Measurements from ENCODE around the gene CCDC85C.

CCDC85C gene

DNA sequence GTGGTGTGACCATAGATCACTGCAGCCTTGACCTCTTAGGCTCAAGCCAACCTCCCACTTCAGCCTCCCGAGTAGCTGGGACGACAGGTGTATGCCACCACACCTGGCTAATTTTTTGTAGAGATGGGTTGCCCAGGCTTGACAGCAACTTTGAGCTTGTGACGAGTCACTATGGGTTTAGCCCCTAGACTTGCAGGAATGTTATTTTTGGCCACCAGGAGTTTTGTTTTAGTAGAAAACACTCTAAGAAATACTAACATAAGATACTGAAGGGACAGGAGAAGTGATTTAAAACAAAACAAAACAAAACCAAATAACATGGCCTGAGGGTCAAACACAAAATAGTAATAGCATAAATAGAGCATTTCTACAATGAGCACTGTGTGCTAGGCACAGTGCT is 149.8 kb downstream of the CCDC85C start:
- H3K4me3 ChIP-seq (ENCODE audit: low read depth, low read length): no peak overlapping the region

DNA sequence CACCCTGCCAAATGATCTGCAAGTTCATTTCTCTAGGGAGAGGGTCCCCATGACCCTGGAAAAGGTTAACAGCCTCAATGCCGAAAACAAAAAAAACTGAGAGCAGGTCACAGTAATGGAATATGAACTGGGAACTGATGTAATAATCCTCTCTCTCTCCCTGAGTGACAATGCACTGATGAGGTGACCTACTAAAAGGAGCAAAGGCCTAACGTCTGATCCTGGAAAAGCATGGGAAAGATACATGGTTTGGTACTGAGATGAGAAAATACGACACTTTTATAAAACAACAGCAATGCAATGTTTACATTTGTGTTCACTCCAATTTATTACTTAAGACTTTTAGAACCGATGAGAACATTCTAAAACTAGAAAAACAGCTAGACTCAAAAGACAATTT is 151.0 kb downstream of the CCDC85C start:
- no peak overlapping the region for H3K4me3 ChIP-seq (ENCODE audit: low read depth, low read length)

DNA sequence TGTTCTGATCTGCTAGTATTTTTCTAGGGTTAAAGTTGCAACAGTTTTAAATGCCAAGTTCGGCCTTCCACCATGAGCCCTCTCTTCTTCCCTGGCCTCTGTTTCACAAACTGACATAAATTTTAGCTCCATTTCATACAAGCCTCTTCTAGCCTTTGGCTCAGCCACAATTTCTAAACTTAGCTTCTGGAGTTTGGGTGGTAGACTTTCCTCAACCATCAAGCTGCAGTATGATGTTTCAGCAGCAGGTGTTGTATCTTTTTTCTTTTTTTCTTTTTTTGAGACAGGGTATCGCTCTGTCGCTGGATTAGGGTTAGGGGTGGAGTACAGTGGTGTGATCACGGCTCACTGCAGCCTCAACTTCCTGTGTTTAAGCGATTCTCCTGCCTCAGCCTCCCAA is 152.8 kb downstream of the CCDC85C start:
- H3K4me3 ChIP-seq (ENCODE audit: low read depth, low read length): no peak overlapping the region

DNA sequence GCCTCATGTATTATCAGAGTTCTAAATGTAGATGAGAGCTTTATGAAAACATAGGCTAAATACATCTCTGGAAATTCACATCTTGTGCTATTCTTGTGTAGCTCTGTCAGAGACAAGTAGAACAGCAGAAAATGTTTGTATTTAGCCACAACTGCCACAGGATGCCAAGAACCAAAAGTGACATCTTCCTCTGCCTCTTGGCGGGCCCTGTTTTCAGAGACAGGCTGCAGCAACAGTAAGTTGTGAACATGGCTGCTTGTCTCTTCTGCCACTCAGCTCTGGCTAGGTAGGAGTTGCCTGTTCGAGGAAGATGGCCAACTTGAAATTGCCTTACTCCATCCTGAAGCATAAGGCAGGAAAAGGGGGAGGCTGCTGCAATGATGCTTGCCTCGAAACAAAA is 153.7 kb downstream of the CCDC85C start:
- no peak overlapping the region for H3K4me3 ChIP-seq (ENCODE audit: low read depth, low read length)

Data from iPS-11a (cell line).